Colonic mucosa (tissue), 4 donors: ENCODE results near the gene C6orf47. TPM values are rescaled to one million over a fixed set of nuclear protein-coding genes. Genes with fewer than 3 reads are reported as not detected.

Experiments used
- DNase-seq: peaks from one replicate; pipeline ENCODE4 v3.0.0-alpha.2; 2020
- H3K27ac ChIP-seq: fragments of 200-600 bp; one replicate; pipeline ENCODE4 v1.8.0; 2021
- H3K27me3 ChIP-seq: fragments of 200-600 bp; one replicate; pipeline ENCODE4 v1.8.0; 2021
- H3K36me3 ChIP-seq: fragments of 200-600 bp; one replicate; pipeline ENCODE4 v1.8.0; 2021
- H3K4me1 ChIP-seq: fragments of 200-600 bp; one replicate; pipeline ENCODE4 v1.8.0; 2021; ENCODE audit warnings: mild to moderate bottlenecking
- H3K4me3 ChIP-seq: fragments of 200-600 bp; one replicate; pipeline ENCODE4 v1.8.0; 2021
- H3K9ac ChIP-seq, 2 donors: one replicate each; pipeline ENCODE4 v1.7.0; 2013; ENCODE audit warnings: control low read depth in 2 of 2, low read depth in 2 of 2, low read length in 2 of 2
- H3K9me3 ChIP-seq: fragments of 200-600 bp; one replicate; pipeline ENCODE4 v1.8.0; 2021
- intact Hi-C: fragments of 100-400 bp; cut with DNase I; formaldehyde crosslinking; loops from one replicate; pipeline ENCODE4 v1.14.1; 2022
- total RNA-seq, 2 donors: library from RNA; stranded (reverse); fragmentation: NEBNext Ultra II Directional in 1 of 2; extraction: Animal tissue kit (Norgen Biotek cat#: 25700) in 1 of 2; gene quantifications; one replicate each; pipeline ENCODE4 v1.2.1, GENCODE V29; 2021
- TF ChIP-seq, protein P1 (sequence below): fragments of 200-600 bp; IDR thresholded peaks from one replicate; pipeline ENCODE4 v1.8.0; 2022; ENCODE audit warnings: antibody characterized with exemption, mild to moderate bottlenecking
- donor health status: healthy.
- donor health status: DM: no; HTN: no; CAD: no.
- donor health status: DM: no; HTN: no; CAD: no.

Gene C6orf47
- total RNA-seq, 2 donors from 2014 or later, result 28.3 to 32.8 TPM

DNA sequence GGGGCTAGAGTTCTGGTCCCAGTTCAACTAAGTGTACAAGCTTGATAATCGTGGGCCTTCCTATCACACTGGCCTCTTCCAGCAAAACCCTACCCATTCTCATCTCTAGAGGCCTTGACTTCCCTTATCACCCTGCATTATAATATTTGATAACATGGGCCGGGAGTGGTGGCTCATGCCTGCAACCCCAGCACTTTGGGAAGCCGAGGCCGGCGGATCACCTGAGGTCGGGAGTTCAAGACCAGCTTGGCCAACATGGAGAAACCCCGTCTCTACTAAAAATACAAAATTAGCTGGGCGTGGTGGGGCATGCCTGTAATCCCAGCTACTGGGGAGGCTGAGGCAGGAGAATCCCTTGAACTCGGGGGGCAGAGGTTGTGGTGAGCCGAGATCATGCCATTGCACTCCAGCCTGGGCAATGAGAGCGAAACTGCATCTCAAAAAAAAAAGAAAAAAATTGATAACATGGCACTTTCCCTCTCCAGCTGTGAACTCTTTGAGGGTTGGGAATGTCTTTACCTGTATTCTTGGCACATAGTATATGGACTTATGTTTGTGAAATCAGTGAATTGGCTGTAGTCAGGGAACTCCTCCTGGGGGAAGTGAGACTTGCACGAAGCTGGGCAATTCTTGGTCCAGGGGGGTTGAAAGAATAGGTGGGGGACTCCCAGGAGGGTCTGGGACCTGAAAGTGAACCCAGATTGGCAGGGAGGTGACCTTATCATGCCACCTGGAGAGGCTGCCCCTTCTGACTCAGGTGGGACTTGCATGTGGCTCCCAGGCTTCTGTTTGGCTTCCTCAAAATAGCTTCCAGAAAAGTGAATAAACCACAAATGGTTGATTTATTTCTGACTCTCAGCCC lies 915 bp upstream of the C6orf47 start:
- intact Hi-C loops, result no loop called here
- Histone ChIP-seq H3K27ac (peak overlapping the region; percentile 89), H3K9ac (peak overlapping the region in 1 of 2 donors; percentile 94), H3K36me3 (no peaks in the 10 kb centered on the region), H3K4me1 (peaks cover 22% of the 10 kb centered on the region), H3K27me3 (no peaks in the 10 kb centered on the region), H3K4me3 (peak overlapping the region; percentile 76), H3K9me3 (no peaks in the 10 kb centered on the region)
- no peak for DNase-seq
- TF ChIP-seq, protein P1, sequence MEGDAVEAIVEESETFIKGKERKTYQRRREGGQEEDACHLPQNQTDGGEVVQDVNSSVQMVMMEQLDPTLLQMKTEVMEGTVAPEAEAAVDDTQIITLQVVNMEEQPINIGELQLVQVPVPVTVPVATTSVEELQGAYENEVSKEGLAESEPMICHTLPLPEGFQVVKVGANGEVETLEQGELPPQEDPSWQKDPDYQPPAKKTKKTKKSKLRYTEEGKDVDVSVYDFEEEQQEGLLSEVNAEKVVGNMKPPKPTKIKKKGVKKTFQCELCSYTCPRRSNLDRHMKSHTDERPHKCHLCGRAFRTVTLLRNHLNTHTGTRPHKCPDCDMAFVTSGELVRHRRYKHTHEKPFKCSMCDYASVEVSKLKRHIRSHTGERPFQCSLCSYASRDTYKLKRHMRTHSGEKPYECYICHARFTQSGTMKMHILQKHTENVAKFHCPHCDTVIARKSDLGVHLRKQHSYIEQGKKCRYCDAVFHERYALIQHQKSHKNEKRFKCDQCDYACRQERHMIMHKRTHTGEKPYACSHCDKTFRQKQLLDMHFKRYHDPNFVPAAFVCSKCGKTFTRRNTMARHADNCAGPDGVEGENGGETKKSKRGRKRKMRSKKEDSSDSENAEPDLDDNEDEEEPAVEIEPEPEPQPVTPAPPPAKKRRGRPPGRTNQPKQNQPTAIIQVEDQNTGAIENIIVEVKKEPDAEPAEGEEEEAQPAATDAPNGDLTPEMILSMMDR, result no peak

DNA sequence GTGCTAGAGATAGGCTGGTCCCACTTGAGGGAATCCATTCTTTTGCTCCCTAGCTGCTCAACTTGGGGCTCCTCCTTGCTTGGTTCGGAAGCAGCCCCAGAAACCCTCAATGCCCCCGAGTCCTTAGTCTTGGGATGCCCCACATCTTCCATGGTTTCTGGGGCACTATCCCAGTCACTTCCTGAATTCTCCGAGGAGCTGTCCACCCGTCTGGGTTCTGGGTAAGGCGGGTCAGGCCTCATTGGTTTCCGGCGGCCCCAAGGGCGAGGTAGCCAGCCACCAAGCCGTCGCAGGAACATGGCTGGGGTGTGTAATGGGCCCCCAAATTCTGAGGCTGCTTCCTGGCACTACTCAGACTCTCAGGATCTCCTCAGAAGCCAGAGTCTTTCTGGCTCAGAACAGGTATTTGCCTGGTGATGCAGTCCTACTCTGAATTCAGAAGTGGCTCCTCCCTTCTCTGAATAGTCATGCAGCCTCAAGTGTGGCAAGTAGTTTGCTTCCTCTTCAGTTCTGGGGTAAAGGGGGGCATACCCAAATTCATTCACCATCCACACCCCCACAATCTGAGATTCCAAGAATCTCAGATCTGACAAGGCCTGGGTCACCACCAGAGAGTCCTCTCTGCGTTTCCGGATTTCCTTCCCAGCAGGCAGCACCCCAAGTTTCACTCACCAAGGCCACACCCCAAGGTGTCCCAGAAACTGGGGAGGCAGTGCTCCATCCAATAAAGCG lies 763 bp downstream of the C6orf47 start:
- H3K4me1 ChIP-seq, result peaks cover 26% of the 10 kb centered on the region
- DNase-seq, result no peak
- H3K9ac ChIP-seq, result peak overlapping the region; percentile 75 to 94
- H3K27ac ChIP-seq, result peak overlapping the region; percentile 89
- peak overlapping the region; percentile 76 for H3K4me3 ChIP-seq
- TF ChIP-seq, protein P1, result no peak
- intact Hi-C loops, result loop anchor here (5.0 kb wide), 1 partner anchor 38 kb away; the partner anchor contains the start of gene PRRC2A
- H3K36me3 ChIP-seq, result no peaks in the 10 kb centered on the region
- no peaks in the 10 kb centered on the region for H3K27me3 ChIP-seq
- no peaks in the 10 kb centered on the region for H3K9me3 ChIP-seq

DNA sequence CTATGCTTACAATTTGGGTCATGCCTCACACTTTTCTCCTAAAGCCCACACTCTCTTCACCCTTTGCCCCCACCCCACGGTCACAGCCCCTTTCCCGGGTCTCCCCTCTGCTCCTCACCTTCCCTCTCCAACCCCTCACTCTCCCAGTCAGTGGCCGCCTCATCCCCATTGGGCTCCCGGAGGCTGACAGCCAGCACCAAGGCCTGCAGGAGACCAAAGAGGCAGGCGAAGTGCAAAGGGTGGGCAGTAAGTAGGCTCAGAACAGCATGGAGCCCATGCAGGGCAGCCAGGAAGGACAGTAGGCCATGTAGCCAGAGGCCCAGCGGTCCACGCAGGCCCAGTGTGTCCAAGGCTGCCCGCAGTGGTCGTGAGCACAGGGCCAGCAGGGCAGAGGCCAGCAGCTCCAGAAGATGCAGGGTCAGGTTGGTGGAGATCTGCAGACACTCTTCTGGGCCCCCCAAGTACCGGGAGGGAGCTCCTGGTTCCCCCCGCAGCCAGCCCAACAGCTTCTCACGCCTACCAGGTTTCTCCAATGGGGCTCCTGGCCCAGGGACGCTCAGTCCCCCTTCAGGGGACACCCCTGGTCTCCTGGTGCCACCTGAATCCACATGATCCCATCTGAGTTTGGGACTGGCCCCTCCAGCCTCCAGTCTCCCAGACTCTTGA lies 1.5 kb downstream of the C6orf47 start:
- Histone ChIP-seq H3K27ac (peak overlapping the region; percentile 89), H3K36me3 (no peaks in the 10 kb centered on the region), H3K9me3 (no peaks in the 10 kb centered on the region), H3K4me1 (peaks cover 23% of the 10 kb centered on the region), H3K9ac (peak overlapping the region; percentile 75 to 94), H3K27me3 (no peaks in the 10 kb centered on the region), H3K4me3 (peak overlapping the region; percentile 76)
- TF ChIP-seq, protein P1, result no peak
- DNase-seq, result no peak
- intact Hi-C loops, result loop anchor here (5.0 kb wide), 1 partner anchor 37 kb away; the partner anchor contains the start of gene PRRC2A

DNA sequence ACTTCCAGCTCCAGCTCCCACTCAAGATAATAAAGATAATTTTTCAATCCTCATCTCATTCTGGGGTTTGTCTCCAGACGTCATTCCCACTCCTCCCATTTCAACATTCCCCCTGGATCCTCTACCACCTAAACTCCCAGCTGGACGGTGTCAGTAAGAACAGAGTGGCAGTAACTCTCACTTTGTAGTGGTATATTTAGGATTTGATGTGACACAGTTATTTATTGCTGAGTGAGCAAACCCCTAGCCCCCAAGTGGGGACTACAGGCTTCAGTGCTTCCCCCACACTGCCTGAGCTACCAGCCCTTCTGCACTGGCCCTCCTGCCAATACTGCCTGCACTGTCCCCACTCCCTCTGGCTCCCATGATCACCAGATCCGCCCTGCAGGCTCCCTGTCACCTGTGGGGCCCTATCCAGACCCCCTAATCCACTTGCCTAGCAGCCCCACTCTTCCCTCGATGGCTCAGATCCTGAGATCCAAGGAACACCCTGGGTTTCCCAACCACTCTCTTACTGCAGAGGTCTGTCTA lies 2.4 kb downstream of the C6orf47 start:
- intact Hi-C loops, result loop anchor here (5.0 kb wide), 1 partner anchor 36 kb away; the partner anchor contains the start of gene PRRC2A
- Histone ChIP-seq H3K27me3 (no peaks in the 10 kb centered on the region), H3K4me1 (peaks cover 17% of the 10 kb centered on the region), H3K9ac (no peak overlapping the region), H3K4me3 (no peak overlapping the region), H3K27ac (no peak overlapping the region), H3K9me3 (no peaks in the 10 kb centered on the region), H3K36me3 (no peaks in the 10 kb centered on the region)
- DNase-seq, result no peak
- TF ChIP-seq, protein P1, result no peak
